Prostate gland (tissue), 2 donors: Measurements from ENCODE around the gene SUDS3.

ENCODE experiments used
- POLR2AphosphoS5 ChIP-seq: sonication (generic); formaldehyde crosslinking; IDR thresholded peaks from one replicate; pipeline ENCODE4 v1.6.1; 2017; ENCODE audit warnings: antibody characterized with exemption
- TF ChIP-seq, protein P1 (sequence below), 4 experiments: fragments of 200-600 bp in 2 of 4; fragments of 450-650 bp in 2 of 4; sonication (generic) in 2 of 4; IDR thresholded peaks; 1 replicate in 3 of 4; 2 replicates in 1 of 4; pipeline ENCODE4 v1.5.1; 2016 to 2019; ENCODE audit warnings: antibody characterized with exemption in 4 of 4, mild to moderate bottlenecking in 2 of 4, moderate library complexity in 2 of 4

DNA sequence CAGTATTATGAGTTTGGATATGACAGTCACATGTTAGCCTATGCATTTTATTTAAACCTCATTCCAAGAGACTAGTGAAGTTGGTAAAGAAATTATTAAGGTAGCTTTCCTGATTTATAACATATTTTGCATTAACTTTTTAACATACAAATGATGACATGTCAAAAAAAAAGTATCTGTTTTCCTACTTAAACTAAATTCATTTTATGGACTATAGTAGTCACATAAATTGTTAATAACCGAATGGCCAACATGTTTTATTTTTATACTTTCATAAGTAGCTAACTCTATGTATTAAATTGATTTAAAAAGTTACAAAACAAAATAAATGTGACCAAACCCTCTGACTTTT, 18.4 kb upstream of the SUDS3 start:
- TF ChIP-seq, protein P1, sequence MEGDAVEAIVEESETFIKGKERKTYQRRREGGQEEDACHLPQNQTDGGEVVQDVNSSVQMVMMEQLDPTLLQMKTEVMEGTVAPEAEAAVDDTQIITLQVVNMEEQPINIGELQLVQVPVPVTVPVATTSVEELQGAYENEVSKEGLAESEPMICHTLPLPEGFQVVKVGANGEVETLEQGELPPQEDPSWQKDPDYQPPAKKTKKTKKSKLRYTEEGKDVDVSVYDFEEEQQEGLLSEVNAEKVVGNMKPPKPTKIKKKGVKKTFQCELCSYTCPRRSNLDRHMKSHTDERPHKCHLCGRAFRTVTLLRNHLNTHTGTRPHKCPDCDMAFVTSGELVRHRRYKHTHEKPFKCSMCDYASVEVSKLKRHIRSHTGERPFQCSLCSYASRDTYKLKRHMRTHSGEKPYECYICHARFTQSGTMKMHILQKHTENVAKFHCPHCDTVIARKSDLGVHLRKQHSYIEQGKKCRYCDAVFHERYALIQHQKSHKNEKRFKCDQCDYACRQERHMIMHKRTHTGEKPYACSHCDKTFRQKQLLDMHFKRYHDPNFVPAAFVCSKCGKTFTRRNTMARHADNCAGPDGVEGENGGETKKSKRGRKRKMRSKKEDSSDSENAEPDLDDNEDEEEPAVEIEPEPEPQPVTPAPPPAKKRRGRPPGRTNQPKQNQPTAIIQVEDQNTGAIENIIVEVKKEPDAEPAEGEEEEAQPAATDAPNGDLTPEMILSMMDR (IDR thresholded peaks at IDR 0.05): no peak
- no peak for TF ChIP-seq POLR2AphosphoS5
